ENCODE measurements around the gene GRIP2. TPM values are rescaled to one million over a fixed set of nuclear protein-coding genes. Genes with fewer than 3 reads are reported as not detected.

The GRIP2 gene
- total and polyA plus RNA-seq, 2 of the 4 experiments (the other 2 are of a cell fraction): 0.05 TPM; not detected in 1

GRCh38 chr3:14471690-14472089 lies 68.5 kb downstream of the GRIP2 start (continued):
- TF ChIP-seq CTCF (conservative IDR thresholded peaks at IDR 0.05; ENCODE audit: low read depth, low read length): no peak
- TF ChIP-seq ELK1 (IDR thresholded peaks at IDR 0.05; ENCODE audit: borderline replicate concordance, low read depth, low read length): no peak

DNA sequence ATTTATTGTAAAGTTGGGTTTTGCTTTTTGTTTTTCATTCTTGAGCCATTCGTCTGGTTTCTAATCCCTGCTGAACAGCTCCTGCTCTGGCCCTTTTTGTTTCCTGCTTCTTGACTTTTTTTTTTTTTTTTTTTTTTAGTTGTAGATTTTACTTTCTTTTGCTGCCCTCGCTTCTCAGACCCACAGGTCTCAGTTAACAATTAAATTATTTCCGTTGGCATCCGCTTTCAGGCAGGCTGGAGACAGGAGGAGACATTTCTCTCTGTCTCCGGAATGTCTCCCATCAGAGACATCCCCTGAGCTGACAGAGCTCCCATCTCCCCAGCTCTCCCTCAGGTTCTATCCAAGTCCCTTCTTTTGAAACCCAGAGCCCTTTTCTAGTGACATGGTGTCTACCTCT lies 69.1 kb downstream of the GRIP2 start:
- Histone ChIP-seq H4K5ac (ENCODE audit: low read depth, low read length) (no peak overlapping the region), H3K56ac (ENCODE audit: extremely low read depth, insufficient read depth, low read length) (no peak overlapping the region), H3K27me3 (ENCODE audit: control insufficient read depth, insufficient read depth, low read length) (no peaks in the 10 kb centered on the region), H2BK15ac (ENCODE audit: low read depth, low read length) (no peak overlapping the region), H2BK5ac (ENCODE audit: low read depth, low read length, poor library complexity, severe bottlenecking) (no peak overlapping the region), H3K4me1 (ENCODE audit: control insufficient read depth, insufficient read depth, low read length) (peaks cover 15% of the 10 kb centered on the region), H2AFZ (replicated peaks; ENCODE audit: low read length, poor library complexity) (no peak overlapping the region), H3K4me2 (ENCODE audit: low read depth, low read length) (no peak overlapping the region), H3K9ac (ENCODE audit: low read depth, low read length) (no peak overlapping the region), H3K9me1 (ENCODE audit: insufficient read depth, low read length) (peaks cover 25% of the 10 kb centered on the region), H4K8ac (ENCODE audit: low read depth in 2 of 2, low read length in 2 of 2) (no peak overlapping the region), H2AK9ac (replicated peaks; ENCODE audit: low read depth, low read length, poor library complexity) (peak overlapping the region; percentile 83), H3K4ac (ENCODE audit: low read depth, low read length) (peak overlapping the region; percentile 13; the same call in 1 of the 2 replicates), H4K20me1 (ENCODE audit: insufficient read depth, low read length) (no peaks in the 10 kb centered on the region), H3K18ac (ENCODE audit: low read depth, low read length) (no peak overlapping the region), H4K91ac (ENCODE audit: insufficient read depth, low read depth, low read length) (no peak overlapping the region), H2BK120ac (ENCODE audit: low read depth, low read length) (no peak overlapping the region), H3K36me3 (ENCODE audit: control insufficient read depth, insufficient read depth, low read length) (peaks cover 59% of the 10 kb centered on the region), H3K27ac (ENCODE audit: insufficient read depth, low read length) (no peak overlapping the region), H3K79me1 (ENCODE audit: low read depth in 1 of 2, low read length in 2 of 2) (peaks cover 0 to 15% of the 10 kb centered on the region in 2 experiments; a peak in 1 of 4 replicates), H3K23ac (ENCODE audit: low read depth, low read length) (no peak overlapping the region), H2AK5ac (ENCODE audit: low read depth, low read length) (no peak overlapping the region; the same call in 1 of the 2 replicates), H3K4me3 (ENCODE audit: insufficient read depth, low read depth, low read length) (no peak overlapping the region), H3K9me3 (ENCODE audit: control insufficient read depth, insufficient read depth, low read length) (no peaks in the 10 kb centered on the region), H2BK20ac (ENCODE audit: low read depth, low read length) (no peak overlapping the region), H3K14ac (replicated peaks; ENCODE audit: low read depth, low read length) (no peak overlapping the region)
- CTCF ChIA-PET: interaction anchor here (0.6 kb wide), 1 partner anchor 11 kb away, joined by 3 read pairs; no protein-coding TSS in a partner anchor
- WGBS, 2 experiments (ENCODE audit: extremely low coverage in 2 of 2, insufficient read length in 1 of 2): no CpG with 5 or more reads among the region's 5 CpGs
- POLR2A ChIA-PET (ENCODE audit: unreplicated experiment): no interaction called here
- in situ Hi-C loops (cut with MboI; ENCODE audit: low sequenced_read_pairs): no loop called here
- ATAC-seq (ENCODE audit: low read depth) (no peak), DNase-seq (no peak)
- no TSS peak for BruUV-seq (replicated peaks)
- dilution Hi-C loops (cut with HindIII; ENCODE audit: low sequenced_read_pairs, unreplicated experiment): no loop called here
- TF ChIP-seq RAD21 (IDR thresholded peaks at IDR 0.05; ENCODE audit: low read length): no peak
- TF ChIP-seq MAZ (IDR thresholded peaks at IDR 0.05; ENCODE audit: borderline replicate concordance, low read depth, low read length): no peak
- TF ChIP-seq FOS (IDR thresholded peaks at IDR 0.05; ENCODE audit: low read depth, low read length): no peak
- no peak for TF ChIP-seq POLR2A (IDR thresholded peaks at IDR 0.05; ENCODE audit: low read depth, low read length)
- no peak for TF ChIP-seq MAFK (IDR thresholded peaks at IDR 0.05; ENCODE audit: low read depth, low read length)
- no peak for TF ChIP-seq CTCF (conservative IDR thresholded peaks at IDR 0.05; ENCODE audit: low read depth, low read length)
- intact Hi-C loops (cut with micrococcal nuclease): no loop called here

Measured in IMR-90 (cell line).